Measurements from ENCODE around the gene AK3. TPM values are rescaled to one million over a fixed set of nuclear protein-coding genes. Genes with fewer than 3 reads are reported as not detected.
A peak's percentile ranks its signal among the peaks of the same experiment; 100 is the strongest.

The AK3 gene
- total RNA-seq (100 to 1,000 TPM; 100 to 143 (median 115) TPM), polyA plus RNA-seq (100 to 1,000 TPM in 2 of 3 donors, 10 to 100 TPM in 1; 47.5 to 183 (median 102) TPM)
- long read RNA-seq, donor 1, transcript AK3-202 (5 exons, 2,736 nt): major isoform, 138 of 144 reads
- long read RNA-seq, donor 1, partial matches to known transcripts: 0 of 144 reads
- long read RNA-seq, donor 1, other reads (novel, unspliced or antisense): 2 of 144 reads
- long read RNA-seq, donor 2, transcript AK3-202 (5 exons, 2,736 nt): major isoform, 226 of 241 reads
- long read RNA-seq, donor 2, partial matches to known transcripts: 3 of 241 reads
- long read RNA-seq, donor 2, other reads (novel, unspliced or antisense): 9 of 241 reads

- intact Hi-C loops (cut with DNase I): loop anchor here in 1 of 2 donors (5.0 to 10.0 kb wide), 2 partner anchors 74 to 694 kb away; partner anchors contain the start of genes PLGRKT and SPATA6L
- WGBS, 3 donors: 0 to 1% (median 1%) methylated on average over 61 to 84 of the region's 84 CpGs
- H3K27me3 ChIP-seq (ENCODE audit: insufficient read depth in 3 of 3, low read length in 2 of 3): no peaks in the 10 kb centered on the region
- H3K4me1 ChIP-seq: peaks cover 13% of the 10 kb centered on the region
- TF ChIP-seq CTCF (IDR thresholded peaks at IDR 0.05): peak; percentile 27
- H3K4me3 ChIP-seq: peak within 1 kb of the TSS; percentile 80
- H3K36me3 ChIP-seq (ENCODE audit: insufficient read depth in 1 of 2, low read depth in 1 of 2): peaks cover 0 to 7% of the 10 kb centered on the region in 2 donors
- H3K27ac ChIP-seq: peak within 1 kb of the TSS; percentile 85
- H3K9me3 ChIP-seq: no peaks in the 10 kb centered on the region
- peak; percentile 90 to 95 for DNase-seq
- ATAC-seq: peak; percentile 88 to 93 (median 90)
Measured at GRCh38 chr9:4740638-4741364, at the start of gene AK3. TSS of gene AK3 (minus strand) at chr9:4741202. CDS start at chr9:4741087, 115 bp downstream.

GRCh38 chr9:4788703-4789102 is 47.7 kb upstream of the AK3 start:
- H3K4me1 ChIP-seq: peaks cover 14% of the 10 kb centered on the region
- ATAC-seq: no peak

GRCh38 chr9:4787876-4788275 is 46.9 kb upstream of the AK3 start:
- no peak for TF ChIP-seq CTCF (IDR thresholded peaks at IDR 0.05)
- H3K4me1 ChIP-seq: peaks cover 14% of the 10 kb centered on the region
- no peak overlapping the region for H3K4me3 ChIP-seq
- 32 to 100% (median 99%) methylated on average over 1 of the region's 1 CpG for WGBS, 3 donors
- intact Hi-C loops (cut with DNase I): no loop called here
- no peaks in the 10 kb centered on the region for H3K27me3 ChIP-seq (ENCODE audit: insufficient read depth in 3 of 3, low read length in 2 of 3)
- DNase-seq: no peak
- no peaks in the 10 kb centered on the region for H3K9me3 ChIP-seq
- ATAC-seq: no peak
- no peaks in the 10 kb centered on the region for H3K36me3 ChIP-seq (ENCODE audit: insufficient read depth in 1 of 2, low read depth in 1 of 2)
- H3K27ac ChIP-seq: no peak overlapping the region

More at GRCh38 chr9:4788703-4789102, 47.7 kb upstream of the AK3 start:
- intact Hi-C loops (cut with DNase I): no loop called here
- Histone ChIP-seq H3K9me3 (no peaks in the 10 kb centered on the region), H3K4me3 (no peak overlapping the region), H3K27ac (peak overlapping the region; percentile 81), H3K36me3 (ENCODE audit: insufficient read depth in 1 of 2, low read depth in 1 of 2) (no peaks in the 10 kb centered on the region), H3K27me3 (ENCODE audit: insufficient read depth in 3 of 3, low read length in 2 of 3) (no peaks in the 10 kb centered on the region)
- TF ChIP-seq CTCF (IDR thresholded peaks at IDR 0.05): no peak
- DNase-seq: no peak
- WGBS, 3 donors: 66 to 98% (median 95%) methylated on average over 5 to 6 of the region's 6 CpGs

- Histone ChIP-seq H3K27me3 (ENCODE audit: insufficient read depth in 3 of 3, low read length in 2 of 3) (no peaks in the 10 kb centered on the region), H3K27ac (no peak overlapping the region), H3K36me3 (ENCODE audit: insufficient read depth in 1 of 2, low read depth in 1 of 2) (no peaks in the 10 kb centered on the region), H3K4me1 (peaks cover 10% of the 10 kb centered on the region), H3K4me3 (no peak overlapping the region), H3K9me3 (no peaks in the 10 kb centered on the region)
- no peak for TF ChIP-seq CTCF (IDR thresholded peaks at IDR 0.05)
- 82 to 95% (median 92%) methylated on average over 4 of the region's 4 CpGs for WGBS, 3 donors
- intact Hi-C loops (cut with DNase I): no loop called here
- ATAC-seq (no peak), DNase-seq (no peak)
Measured at GRCh38 chr9:4786599-4786998, 45.6 kb upstream of the AK3 start.

All from psoas muscle (tissue), 8 donors.